Panc1 (cell line): ENCODE results near the gene MAP3K7. TPM values are rescaled to one million over a fixed set of nuclear protein-coding genes. Genes with fewer than 3 reads are reported as not detected.

Experiments used
- ATAC-seq: fragments of 200-7000 bp; cut with Tn5 transposase; 2 replicates; pipeline ENCODE4 v1.9.1; 2020; ENCODE audit warnings: mild to moderate bottlenecking, moderate library complexity
- BruUV-seq: library from RNA; stranded (reverse); fragments of 400-500 nt; replicated peaks from 2 replicates; lab custom pipeline; 2021; lab: Mats Ljungman, UMichigan
- CTCF ChIA-PET: fragments of 300-600 bp; sonication (Branson Sonifier 250); formaldehyde crosslinking; loops from one replicate; lab custom pipeline; 2022; ENCODE audit warnings: antibody characterized with exemption; lab: Charles Lee
- POLR2A ChIA-PET: fragments of 300-600 bp; sonication (Branson Sonifier 250); formaldehyde crosslinking; loops from one replicate; lab custom pipeline; 2022; ENCODE audit warnings: antibody characterized with exemption; lab: Charles Lee
- DNase-seq: peaks from one replicate; pipeline ENCODE4 v3.0.0-alpha.2; 2010; ENCODE audit warnings: low read depth, low spot score
- H3K27ac ChIP-seq: 2 replicates; pipeline ENCODE4 v1.5.1; 2011; ENCODE audit warnings: mild to moderate bottlenecking, low read length, inconsistent platforms
- H3K27me3 ChIP-seq: fragments of 200-500 bp; sonication (Bioruptor generic); 2 replicates; pipeline ENCODE4 v1.6.0; 2014; ENCODE audit warnings: low read length, inconsistent platforms; ENCODE audit not compliant: control insufficient read depth, insufficient read depth
- H3K36me3 ChIP-seq: fragments of 200-500 bp; sonication (Bioruptor generic); 2 replicates; pipeline ENCODE4 v1.5.1; 2014; ENCODE audit warnings: inconsistent platforms, mild to moderate bottlenecking, low read length, moderate library complexity; ENCODE audit not compliant: control insufficient read depth, insufficient read depth
- H3K4me1 ChIP-seq: 2 replicates; pipeline ENCODE4 v1.5.1; 2011; ENCODE audit warnings: inconsistent platforms, mild to moderate bottlenecking, low read length, moderate library complexity; ENCODE audit not compliant: control insufficient read depth, insufficient read depth
- H3K4me3 ChIP-seq, 2 experiments: 2 replicates each; pipeline ENCODE4 v1.5.1; 2011 to 2012; ENCODE audit warnings: low read depth in 2 of 2, low read length in 2 of 2, mild to moderate bottlenecking in 2 of 2, inconsistent platforms in 1 of 2, moderate library complexity in 1 of 2
- H3K9me3 ChIP-seq: fragments of 200-500 bp; sonication (Bioruptor generic); 2 replicates; pipeline ENCODE4 v1.5.1; 2014; ENCODE audit warnings: low read depth, mild to moderate bottlenecking, inconsistent platforms, low read length, moderate library complexity; ENCODE audit not compliant: control insufficient read depth, insufficient read depth
- CTCF ChIP-seq: fragments of 450-650 bp; IDR thresholded peaks from 2 replicates; pipeline ENCODE4 v1.5.1; 2017; ENCODE audit warnings: mild to moderate bottlenecking
- POLR2AphosphoS5 ChIP-seq: IDR thresholded peaks from 2 replicates; pipeline ENCODE4 v1.6.1; 2012; ENCODE audit warnings: mild to moderate bottlenecking, low read depth, low read length, moderate library complexity
- SIN3A ChIP-seq: IDR thresholded peaks from 2 replicates; pipeline ENCODE4 v1.6.1; 2012; ENCODE audit warnings: low read depth, mild to moderate bottlenecking, low read length, moderate library complexity, borderline replicate concordance; ENCODE audit not compliant: insufficient read depth
- TCF7L2 ChIP-seq: IDR thresholded peaks from 2 replicates; pipeline ENCODE4 v1.6.1; 2011; ENCODE audit warnings: mild to moderate bottlenecking, low read depth, low read length, inconsistent platforms
- in situ Hi-C: cut with HindIII; loops from 2 replicates; pipeline ENCODE4 v1.10.0; 2016; ENCODE audit warnings: low sequenced_read_pairs, low pct_unique_long_range_greater_than_20kb
- intact Hi-C: fragments of 100-400 bp; cut with micrococcal nuclease; formaldehyde crosslinking; loops from one replicate; pipeline ENCODE4 v1.10.0; 2022; ENCODE audit not compliant: unreplicated experiment
- total RNA-seq: library from RNA; stranded (reverse); gene quantifications from one replicate; pipeline ENCODE4 v1.2.1, GENCODE V29; 2021; ENCODE audit not compliant: unreplicated experiment
- TF ChIP-seq, protein P1 (sequence below), 2 experiments: IDR thresholded peaks; 2 replicates each; pipeline ENCODE4 v1.6.1; 2011 to 2012; ENCODE audit warnings: low read depth in 2 of 2, control low read depth in 1 of 2, low read length in 1 of 2, mild to moderate bottlenecking in 1 of 2, moderate library complexity in 1 of 2; ENCODE audit not compliant: insufficient read depth in 1 of 2

Gene MAP3K7
- total RNA-seq, 1 experiment from 2014 or later, result 33.1 TPM

DNA sequence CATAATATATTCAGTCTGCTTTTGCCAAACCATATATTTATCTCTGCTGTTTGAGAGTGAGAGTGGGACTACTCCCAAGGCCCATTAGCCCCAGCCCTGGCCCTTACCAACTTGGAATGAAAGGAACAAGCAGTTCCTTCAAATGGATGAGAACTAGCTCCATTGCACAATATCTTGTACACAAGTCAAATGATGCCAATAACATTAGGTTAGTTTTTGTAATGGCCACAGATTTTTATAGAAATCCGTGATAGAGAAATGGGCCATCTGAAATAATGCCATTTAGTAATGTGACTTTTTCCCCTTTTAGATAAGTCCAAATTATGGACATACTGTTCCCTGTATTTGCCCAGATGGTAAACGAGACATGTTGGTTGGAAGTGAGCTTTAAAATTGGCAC is 117.0 kb downstream of the MAP3K7 start:
- DNase-seq, result no peak
- in situ Hi-C loops (no loop called here), intact Hi-C loops (no loop called here)
- H3K9me3 ChIP-seq, result no peaks in the 10 kb centered on the region
- no peak overlapping the region for H3K4me3 ChIP-seq
- no peaks in the 10 kb centered on the region for H3K27me3 ChIP-seq
- H3K4me1 ChIP-seq, result no peaks in the 10 kb centered on the region
- ATAC-seq, result no peak
- no peaks in the 10 kb centered on the region for H3K36me3 ChIP-seq
- no peak for TF ChIP-seq SIN3A
- TF ChIP-seq, protein P1, sequence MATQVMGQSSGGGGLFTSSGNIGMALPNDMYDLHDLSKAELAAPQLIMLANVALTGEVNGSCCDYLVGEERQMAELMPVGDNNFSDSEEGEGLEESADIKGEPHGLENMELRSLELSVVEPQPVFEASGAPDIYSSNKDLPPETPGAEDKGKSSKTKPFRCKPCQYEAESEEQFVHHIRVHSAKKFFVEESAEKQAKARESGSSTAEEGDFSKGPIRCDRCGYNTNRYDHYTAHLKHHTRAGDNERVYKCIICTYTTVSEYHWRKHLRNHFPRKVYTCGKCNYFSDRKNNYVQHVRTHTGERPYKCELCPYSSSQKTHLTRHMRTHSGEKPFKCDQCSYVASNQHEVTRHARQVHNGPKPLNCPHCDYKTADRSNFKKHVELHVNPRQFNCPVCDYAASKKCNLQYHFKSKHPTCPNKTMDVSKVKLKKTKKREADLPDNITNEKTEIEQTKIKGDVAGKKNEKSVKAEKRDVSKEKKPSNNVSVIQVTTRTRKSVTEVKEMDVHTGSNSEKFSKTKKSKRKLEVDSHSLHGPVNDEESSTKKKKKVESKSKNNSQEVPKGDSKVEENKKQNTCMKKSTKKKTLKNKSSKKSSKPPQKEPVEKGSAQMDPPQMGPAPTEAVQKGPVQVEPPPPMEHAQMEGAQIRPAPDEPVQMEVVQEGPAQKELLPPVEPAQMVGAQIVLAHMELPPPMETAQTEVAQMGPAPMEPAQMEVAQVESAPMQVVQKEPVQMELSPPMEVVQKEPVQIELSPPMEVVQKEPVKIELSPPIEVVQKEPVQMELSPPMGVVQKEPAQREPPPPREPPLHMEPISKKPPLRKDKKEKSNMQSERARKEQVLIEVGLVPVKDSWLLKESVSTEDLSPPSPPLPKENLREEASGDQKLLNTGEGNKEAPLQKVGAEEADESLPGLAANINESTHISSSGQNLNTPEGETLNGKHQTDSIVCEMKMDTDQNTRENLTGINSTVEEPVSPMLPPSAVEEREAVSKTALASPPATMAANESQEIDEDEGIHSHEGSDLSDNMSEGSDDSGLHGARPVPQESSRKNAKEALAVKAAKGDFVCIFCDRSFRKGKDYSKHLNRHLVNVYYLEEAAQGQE (IDR thresholded peaks at IDR 0.05; ENCODE audit: insufficient read depth in 1 of 2, low read depth in 2 of 2, low read length in 1 of 2), result no peak
- no peak for TF ChIP-seq TCF7L2
- TF ChIP-seq POLR2AphosphoS5, result no peak
- TF ChIP-seq CTCF, result no peak
- no peak overlapping the region for H3K27ac ChIP-seq
- ChIA-PET CTCF (no interaction called here), POLR2A (no interaction called here)
- no TSS peak for BruUV-seq

GRCh38 chr6:90468859-90469258 is 118.0 kb downstream of the MAP3K7 start:
- no peaks in the 10 kb centered on the region for H3K9me3 ChIP-seq
- no peaks in the 10 kb centered on the region for H3K27me3 ChIP-seq
- H3K4me3 ChIP-seq, result no peak overlapping the region
- ATAC-seq (no peak), DNase-seq (no peak)
- H3K36me3 ChIP-seq, result no peaks in the 10 kb centered on the region
- TF ChIP-seq, protein P1 (IDR thresholded peaks at IDR 0.05; ENCODE audit: insufficient read depth in 1 of 2, low read depth in 2 of 2, low read length in 1 of 2), result no peak
- TF ChIP-seq TCF7L2 (no peak), POLR2AphosphoS5 (no peak), SIN3A (no peak), CTCF (no peak)
- ChIA-PET POLR2A (no interaction called here), CTCF (no interaction called here)
- no peak overlapping the region for H3K27ac ChIP-seq
- no peaks in the 10 kb centered on the region for H3K4me1 ChIP-seq
- in situ Hi-C loops (no loop called here), intact Hi-C loops (no loop called here)
- BruUV-seq, result no TSS peak
